DND-41 (cell line): ENCODE results near the gene MACROH2A2.

Source experiments
- ATAC-seq: fragments of 200-7000 bp; cut with Tn5 transposase; 3 replicates; pipeline ENCODE4 v1.9.1; 2021; ENCODE audit warnings: low read depth; ENCODE audit not compliant: insufficient read depth
- DNase-seq: peaks from one replicate; pipeline ENCODE4 v3.0.0-alpha.2; 2020
- H2AFZ ChIP-seq: 2 replicates; pipeline ENCODE4 v1.6.0; 2012; ENCODE audit warnings: low read depth, low read length
- H3K27ac ChIP-seq: 2 replicates; pipeline ENCODE4 v1.5.1; 2012; ENCODE audit warnings: low read length, inconsistent platforms
- H3K27me3 ChIP-seq: fragments of 200-600 bp; sonication (generic); 2 replicates; pipeline ENCODE4 v1.6.0; 2012; ENCODE audit warnings: low read length, mild to moderate bottlenecking, inconsistent platforms; ENCODE audit not compliant: insufficient read depth, poor library complexity
- H3K36me3 ChIP-seq: 2 replicates; pipeline ENCODE4 v1.5.1; 2012; ENCODE audit warnings: low read length, inconsistent platforms; ENCODE audit not compliant: insufficient read depth
- H3K4me1 ChIP-seq: 2 replicates; pipeline ENCODE4 v1.5.1; 2012; ENCODE audit warnings: mild to moderate bottlenecking, low read length; ENCODE audit not compliant: insufficient read depth
- H3K4me2 ChIP-seq: 2 replicates; pipeline ENCODE4 v1.6.0; 2012; ENCODE audit warnings: mild to moderate bottlenecking, moderate library complexity, low read length, inconsistent platforms; ENCODE audit not compliant: insufficient read depth
- H3K4me3 ChIP-seq, 2 experiments: fragments of 200-600 bp in 1 of 2; shearing (Covaris generic) in 1 of 2; 2 replicates each; pipeline ENCODE4 v1.5.1; 2012 to 2016; ENCODE audit warnings: inconsistent platforms in 2 of 2, low read length in 2 of 2, mild to moderate bottlenecking in 2 of 2, low read depth in 1 of 2, moderate library complexity in 1 of 2
- H3K79me2 ChIP-seq: 2 replicates; pipeline ENCODE4 v1.6.0; 2012; ENCODE audit warnings: low read length, inconsistent platforms; ENCODE audit not compliant: insufficient read depth
- H3K9ac ChIP-seq: 2 replicates; pipeline ENCODE4 v1.6.0; 2012; ENCODE audit warnings: low read depth, mild to moderate bottlenecking, inconsistent platforms, low read length, moderate library complexity
- H3K9me3 ChIP-seq: 2 replicates; pipeline ENCODE4 v1.5.1; 2012; ENCODE audit warnings: low read length, moderate library complexity, mild to moderate bottlenecking, inconsistent platforms; ENCODE audit not compliant: insufficient read depth, severe bottlenecking
- H4K20me1 ChIP-seq: 2 replicates; pipeline ENCODE4 v1.6.0; 2012; ENCODE audit warnings: low read length; ENCODE audit not compliant: insufficient read depth
- EZH2 ChIP-seq: IDR thresholded peaks from 3 replicates; pipeline ENCODE4 v1.6.1; 2012; ENCODE audit warnings: borderline replicate concordance, low read depth, mild to moderate bottlenecking, moderate library complexity, low read length, inconsistent platforms; ENCODE audit not compliant: severe bottlenecking
- TF ChIP-seq, protein P1 (sequence below): IDR thresholded peaks from 2 replicates; pipeline ENCODE4 v1.5.1; 2012; ENCODE audit warnings: borderline replicate concordance, low read length, moderate library complexity, mild to moderate bottlenecking; ENCODE audit not compliant: poor library complexity, severe bottlenecking; ENCODE audit errors: extremely low read depth

MACROH2A2 gene

DNA sequence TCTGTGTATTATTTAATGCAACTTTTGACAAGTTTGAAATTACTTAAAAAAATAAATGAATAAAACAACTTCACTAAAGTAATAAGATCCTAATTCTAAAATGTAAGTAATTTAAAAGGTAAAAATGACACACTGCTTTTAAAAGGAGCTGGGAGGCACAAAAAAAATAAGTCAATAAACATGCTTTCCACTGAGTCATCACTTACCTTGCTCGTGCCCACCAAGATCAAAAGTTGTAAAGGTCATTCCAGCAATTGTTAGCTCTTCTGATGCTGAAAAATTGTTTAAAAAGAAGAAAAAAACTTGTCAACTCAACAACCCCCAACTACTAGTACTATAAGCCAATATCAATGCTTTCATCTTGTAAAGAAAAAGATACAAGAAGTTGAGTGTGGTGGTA lies 108.2 kb downstream of the MACROH2A2 start:
- DNase-seq (no peak), ATAC-seq (no peak)
- H4K20me1 ChIP-seq, result peaks cover 53% of the 10 kb centered on the region
- peaks cover 30% of the 10 kb centered on the region for H3K4me1 ChIP-seq
- peaks cover 74% of the 10 kb centered on the region for H3K79me2 ChIP-seq
- H3K4me2 ChIP-seq, result no peak overlapping the region
- H3K9ac ChIP-seq, result no peak overlapping the region
- H3K27ac ChIP-seq, result no peak overlapping the region
- H3K4me3 ChIP-seq, result no peak overlapping the region
- H3K36me3 ChIP-seq, result peaks cover 79% of the 10 kb centered on the region
- no peak for TF ChIP-seq EZH2
- TF ChIP-seq, protein P1, sequence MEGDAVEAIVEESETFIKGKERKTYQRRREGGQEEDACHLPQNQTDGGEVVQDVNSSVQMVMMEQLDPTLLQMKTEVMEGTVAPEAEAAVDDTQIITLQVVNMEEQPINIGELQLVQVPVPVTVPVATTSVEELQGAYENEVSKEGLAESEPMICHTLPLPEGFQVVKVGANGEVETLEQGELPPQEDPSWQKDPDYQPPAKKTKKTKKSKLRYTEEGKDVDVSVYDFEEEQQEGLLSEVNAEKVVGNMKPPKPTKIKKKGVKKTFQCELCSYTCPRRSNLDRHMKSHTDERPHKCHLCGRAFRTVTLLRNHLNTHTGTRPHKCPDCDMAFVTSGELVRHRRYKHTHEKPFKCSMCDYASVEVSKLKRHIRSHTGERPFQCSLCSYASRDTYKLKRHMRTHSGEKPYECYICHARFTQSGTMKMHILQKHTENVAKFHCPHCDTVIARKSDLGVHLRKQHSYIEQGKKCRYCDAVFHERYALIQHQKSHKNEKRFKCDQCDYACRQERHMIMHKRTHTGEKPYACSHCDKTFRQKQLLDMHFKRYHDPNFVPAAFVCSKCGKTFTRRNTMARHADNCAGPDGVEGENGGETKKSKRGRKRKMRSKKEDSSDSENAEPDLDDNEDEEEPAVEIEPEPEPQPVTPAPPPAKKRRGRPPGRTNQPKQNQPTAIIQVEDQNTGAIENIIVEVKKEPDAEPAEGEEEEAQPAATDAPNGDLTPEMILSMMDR, result no peak
- no peak overlapping the region for H2AFZ ChIP-seq
- H3K27me3 ChIP-seq, result no peaks in the 10 kb centered on the region
- H3K9me3 ChIP-seq, result no peaks in the 10 kb centered on the region
